HG03139 (cell line): ENCODE results near the gene FMN2.

ENCODE experiments used
- ATAC-seq: cut with Tn5 transposase; IDR thresholded peaks from one replicate; pipeline ENCODE4 v1.9.1; 2021; ENCODE audit not compliant: unreplicated experiment

FMN2 gene

DNA sequence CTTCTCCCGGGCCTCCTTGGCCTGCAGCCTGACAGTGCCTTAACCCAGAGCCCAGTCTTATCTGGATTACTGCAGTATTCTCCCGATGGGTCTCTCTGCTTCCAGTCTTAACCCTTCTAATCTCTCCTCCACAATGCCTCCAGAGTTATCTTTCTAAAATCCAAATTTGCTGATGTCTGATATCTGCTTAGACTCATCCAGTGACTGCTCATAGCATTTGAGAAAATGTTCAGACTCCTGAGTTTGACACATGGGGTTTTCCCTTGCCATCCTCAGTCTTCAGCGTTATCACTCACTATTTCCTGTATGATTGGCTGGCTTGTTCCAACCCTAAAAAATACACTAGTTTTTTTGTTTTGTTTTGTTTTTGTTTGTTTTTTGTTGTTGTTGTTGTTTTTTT lies 102.0 kb downstream of the FMN2 start:
- ATAC-seq = no peak

DNA sequence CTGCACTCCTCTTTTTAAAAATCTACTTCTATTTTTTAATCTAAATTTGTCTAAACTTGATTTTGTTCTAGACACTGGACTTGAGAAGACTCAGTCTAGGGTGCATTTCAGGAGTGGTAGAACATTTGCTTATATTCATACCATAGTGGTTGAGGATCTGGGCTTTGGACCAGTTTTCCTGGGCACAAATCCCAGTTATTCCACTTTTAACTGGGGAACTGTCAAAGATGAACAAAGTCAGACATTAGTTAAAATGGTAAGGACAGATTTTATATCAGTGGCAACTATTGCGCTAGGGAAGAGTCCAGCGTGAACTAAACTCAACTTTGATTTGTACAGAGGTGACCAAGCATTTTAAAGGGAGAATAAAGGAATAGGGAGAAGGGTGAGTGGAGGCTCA lies 102.4 kb downstream of the FMN2 start:
- no peak for ATAC-seq

DNA sequence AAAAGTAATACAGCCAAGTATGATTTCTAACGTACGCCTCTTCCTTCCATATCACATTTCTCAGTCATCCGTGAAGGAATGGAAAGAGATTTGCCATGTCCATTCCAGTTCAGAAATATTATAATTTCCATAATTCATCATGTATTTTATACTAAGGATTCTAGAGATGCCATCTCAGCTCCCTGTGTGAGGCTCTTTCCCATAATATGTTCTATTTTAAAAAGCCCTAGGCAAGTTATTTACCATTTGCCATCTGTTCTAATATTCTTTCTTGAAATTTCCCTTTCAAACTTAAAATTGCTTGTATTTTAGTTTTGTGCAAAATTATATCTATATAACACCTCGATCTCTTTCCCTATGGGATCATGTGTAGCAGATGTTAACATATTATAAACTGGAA lies 106.7 kb downstream of the FMN2 start:
- ATAC-seq = no peak

DNA sequence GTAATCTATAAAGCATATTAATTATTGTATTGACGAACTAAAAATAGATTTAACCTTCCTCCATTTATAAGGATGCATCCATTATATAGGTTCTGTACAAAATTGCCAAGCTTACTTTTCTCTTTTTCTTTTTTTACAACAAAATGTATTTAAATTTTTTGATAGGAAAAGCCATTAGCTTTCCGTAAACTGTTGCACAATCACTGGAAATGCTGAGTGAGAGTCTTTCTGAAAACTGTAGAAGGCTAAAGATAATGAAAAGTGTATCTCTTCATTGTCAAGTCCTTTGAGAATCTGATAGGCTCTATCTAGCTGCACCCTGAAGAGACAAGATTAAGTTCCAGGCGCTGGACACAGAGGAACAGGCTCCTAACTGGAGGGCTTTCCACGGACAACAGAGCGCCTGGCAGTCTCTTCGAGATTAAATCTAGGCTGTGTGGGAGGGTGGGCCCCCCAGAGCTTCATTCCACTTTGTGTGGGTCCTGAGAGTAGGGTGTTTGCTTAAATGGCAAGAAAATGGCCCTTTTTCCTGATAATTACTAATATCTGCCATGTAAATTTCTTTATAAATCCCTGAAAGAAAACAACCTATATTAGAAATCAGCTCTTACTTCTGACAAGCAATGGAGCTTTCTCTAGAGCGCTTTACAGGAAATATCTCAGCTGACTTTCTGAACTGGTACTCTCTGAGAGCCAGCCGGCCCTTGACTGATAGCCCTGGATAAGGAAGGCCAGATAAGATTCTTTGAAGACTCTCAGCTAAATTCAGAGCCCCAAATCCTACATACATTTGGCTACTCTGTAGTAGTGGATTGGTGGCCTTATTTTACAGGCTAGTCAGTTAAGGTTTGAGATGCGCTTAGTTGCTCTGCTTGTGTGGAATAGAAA lies 108.3 kb downstream of the FMN2 start:
- ATAC-seq = no peak

DNA sequence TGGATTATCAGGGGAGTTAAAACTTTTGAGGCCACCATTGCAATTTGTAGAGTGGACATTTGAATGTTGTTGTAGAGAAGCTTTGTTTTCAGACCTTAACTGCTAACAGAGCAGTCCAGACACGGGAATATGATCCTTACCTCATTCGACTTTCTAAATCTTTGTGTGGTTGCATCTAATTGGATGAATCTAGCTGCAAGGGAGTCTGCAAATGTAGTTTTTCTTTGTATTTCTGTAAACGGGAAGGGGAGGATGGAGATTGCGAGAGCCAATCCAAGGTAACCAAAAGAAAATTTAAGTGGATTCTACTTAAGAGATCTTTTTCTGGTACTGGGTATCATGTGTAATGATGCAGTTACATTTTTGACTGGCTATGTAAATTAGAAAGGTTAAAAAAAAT lies 110.2 kb downstream of the FMN2 start:
- no peak for ATAC-seq

DNA sequence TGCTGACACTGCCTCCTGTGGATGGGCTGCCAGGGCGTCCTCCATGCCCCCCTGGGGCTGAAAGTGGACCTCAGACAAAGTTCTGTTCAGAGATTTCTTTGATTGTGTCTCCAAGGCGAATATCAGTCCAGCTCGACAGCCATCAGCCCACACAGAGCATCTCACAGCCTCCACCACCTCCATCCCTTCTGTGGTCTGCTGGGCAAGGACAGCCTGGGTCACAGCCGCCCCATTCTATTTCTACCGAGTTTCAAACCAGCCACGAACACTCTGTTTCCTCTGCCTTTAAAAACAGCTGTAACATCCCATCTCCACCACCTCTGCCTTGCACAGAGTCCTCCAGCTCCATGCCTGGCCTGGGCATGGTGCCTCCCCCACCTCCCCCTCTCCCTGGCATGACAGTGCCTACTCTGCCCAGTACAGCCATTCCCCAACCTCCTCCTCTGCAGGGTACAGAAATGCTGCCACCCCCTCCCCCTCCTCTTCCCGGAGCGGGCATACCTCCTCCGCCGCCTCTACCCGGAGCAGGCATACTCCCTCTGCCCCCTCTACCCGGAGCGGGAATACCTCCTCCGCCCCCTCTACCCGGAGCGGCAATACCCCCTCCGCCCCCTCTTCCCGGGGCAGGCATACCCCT lies 115.5 kb downstream of the FMN2 start:
- ATAC-seq = no peak

DNA sequence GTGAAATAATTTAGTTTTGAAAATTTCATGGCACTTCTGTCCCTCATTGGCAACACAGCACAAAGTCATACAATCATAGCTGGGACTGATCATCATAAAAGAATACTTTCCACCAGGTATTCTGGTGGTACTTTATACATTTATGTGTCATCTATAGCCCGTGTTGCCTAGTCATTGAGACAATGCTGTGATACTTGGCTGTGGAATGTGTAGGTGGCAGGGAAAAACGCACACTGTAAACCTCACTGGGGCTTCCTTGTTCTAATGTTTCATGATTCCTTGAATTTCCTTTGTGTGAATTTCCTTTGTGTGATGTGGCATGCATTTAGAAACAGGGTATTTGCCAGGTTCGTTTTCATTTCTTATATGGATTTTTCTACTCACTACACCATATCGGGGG lies 118.3 kb downstream of the FMN2 start:
- no peak for ATAC-seq

DNA sequence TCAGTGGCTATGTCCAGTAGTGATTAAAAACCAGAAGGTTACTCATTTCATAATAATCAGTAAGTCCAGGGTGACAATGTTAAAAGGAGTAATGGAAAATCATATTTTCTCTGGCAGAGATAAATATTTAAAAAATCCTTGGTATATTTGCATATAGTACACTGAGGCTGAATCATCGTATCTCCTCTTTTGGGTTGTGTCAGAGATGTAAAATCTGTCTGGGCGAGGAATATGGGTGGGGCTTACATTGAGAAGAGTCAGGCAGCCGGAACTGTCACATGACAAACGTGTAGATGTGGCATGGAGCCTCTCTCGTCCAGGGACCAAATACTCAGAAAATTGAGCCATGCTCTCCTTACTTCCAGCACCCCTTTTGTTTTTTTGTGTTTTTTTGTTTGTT lies 120.9 kb downstream of the FMN2 start:
- ATAC-seq = no peak

DNA sequence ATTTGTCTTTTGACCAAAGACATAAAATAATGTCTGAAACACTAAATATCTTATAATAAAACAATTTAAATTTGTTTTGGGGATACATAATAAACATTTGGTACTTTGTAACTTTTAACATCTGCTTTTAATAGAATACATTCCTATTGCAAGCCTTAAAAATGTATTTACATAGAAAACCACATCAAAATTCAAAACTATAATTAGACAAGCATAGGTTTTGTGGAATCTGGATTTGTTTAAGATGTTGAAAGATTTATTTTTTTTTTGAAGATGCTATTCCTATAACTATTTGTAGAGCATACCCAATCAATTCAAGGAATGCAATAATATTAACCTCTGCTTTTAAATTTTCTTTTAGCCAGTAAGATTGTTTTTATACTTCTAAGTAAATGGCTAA lies 125.7 kb downstream of the FMN2 start:
- ATAC-seq = no peak

DNA sequence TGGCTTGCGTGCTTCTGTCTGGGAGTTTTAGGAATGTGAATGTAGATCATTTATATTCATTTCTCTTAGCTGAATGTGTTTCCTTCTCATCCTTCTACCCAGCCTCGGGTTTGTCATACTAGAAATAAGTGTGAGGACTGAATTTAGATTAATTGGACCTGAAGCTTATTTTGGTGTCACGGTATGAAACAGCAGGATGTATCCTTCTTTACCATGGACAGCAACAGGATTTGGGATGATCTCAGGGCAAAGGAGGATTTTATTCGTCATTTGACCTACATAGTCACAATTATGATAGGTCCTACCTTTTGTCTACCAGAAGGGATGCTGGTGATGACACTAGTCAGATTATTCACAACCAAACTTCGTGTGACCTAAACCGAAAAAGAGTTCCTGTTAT lies 127.4 kb downstream of the FMN2 start:
- ATAC-seq = no peak

DNA sequence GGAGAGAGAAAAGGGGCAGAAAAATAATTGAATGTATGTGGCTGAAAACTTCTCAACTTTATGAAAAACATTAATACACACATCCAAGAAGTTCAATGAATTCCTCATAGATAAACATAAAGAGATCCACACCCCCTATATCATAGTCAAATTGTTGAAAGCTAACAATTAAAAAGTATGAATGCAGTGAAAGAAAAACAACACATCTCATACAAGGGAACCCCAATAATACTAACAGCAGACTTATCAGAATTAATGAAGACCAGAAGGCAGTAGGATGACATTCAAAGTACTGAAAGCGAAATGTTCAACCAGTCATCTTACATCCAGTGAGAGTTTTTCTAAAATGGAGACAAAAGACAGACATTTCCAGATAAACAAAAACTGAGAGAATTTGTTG lies 134.4 kb downstream of the FMN2 start:
- ATAC-seq = no peak

DNA sequence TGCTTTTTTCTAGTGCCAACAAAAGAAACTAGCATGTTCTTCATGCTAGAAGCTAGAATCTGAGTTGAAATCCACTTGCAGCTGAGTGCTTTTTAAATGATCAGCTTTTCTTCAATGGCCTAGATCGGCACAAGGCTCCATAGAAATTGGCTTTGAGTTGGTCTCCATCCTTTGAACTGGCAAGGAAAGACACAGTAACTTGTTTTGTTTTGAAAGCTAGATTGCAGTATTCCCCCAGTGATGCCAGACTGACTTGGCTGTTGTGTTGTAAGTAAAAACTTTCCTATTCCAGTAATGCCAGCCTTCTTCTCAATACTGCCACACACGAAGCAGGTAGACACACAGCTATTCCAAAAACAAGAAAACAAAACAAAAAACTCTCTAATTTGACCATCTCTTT lies 139.1 kb downstream of the FMN2 start:
- ATAC-seq = no peak

DNA sequence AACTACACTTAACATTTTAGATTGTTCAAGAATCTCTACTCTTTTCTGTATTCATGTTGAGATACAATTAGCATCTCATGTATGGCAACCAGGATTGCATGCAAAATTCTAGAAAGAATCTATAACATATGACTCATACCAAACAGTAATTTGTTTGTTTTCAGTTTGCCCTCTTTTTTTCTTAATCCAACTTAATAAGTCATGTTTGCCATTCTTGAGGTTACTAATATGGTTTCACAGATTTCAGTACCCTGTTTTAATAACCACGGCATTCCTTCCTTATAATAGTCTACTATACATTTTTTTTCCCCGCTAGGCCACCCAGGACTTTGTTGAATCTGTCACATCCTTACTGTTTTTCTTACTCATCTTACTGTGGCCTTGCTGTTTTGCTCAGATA lies 140.8 kb downstream of the FMN2 start:
- no peak for ATAC-seq

DNA sequence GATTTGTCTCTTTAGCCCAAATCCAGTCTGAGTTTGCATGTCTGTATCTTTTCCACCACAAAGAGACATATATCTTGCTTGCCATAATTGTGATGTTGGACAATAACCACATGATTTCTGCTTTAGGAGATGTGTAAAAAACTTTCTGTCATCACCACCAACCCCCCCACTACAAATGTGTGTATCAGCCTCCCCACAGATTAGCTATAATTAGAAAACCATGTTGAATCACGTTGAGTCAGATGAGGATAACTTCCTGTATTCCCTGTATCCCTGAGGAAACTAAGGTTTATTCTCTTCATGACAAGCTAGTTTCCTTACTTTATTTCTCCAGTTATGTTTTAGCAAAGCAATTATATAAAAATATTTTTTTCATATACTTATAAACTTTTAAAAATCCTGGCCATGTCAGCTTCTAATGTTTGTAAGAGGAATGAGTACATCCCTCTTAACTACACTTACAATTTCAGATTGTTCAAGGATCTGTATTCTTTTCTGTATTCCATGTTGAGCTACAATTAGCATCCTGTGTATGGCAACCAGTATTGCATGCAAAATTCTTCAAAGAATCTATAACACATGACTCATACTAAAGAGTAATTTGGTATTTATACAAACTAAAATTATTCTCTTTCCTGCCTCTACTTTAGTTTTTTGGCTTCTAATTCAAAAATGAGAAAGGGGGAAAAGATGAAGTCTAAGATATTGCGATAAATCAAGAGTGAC lies 143.0 kb downstream of the FMN2 start:
- ATAC-seq = no peak

DNA sequence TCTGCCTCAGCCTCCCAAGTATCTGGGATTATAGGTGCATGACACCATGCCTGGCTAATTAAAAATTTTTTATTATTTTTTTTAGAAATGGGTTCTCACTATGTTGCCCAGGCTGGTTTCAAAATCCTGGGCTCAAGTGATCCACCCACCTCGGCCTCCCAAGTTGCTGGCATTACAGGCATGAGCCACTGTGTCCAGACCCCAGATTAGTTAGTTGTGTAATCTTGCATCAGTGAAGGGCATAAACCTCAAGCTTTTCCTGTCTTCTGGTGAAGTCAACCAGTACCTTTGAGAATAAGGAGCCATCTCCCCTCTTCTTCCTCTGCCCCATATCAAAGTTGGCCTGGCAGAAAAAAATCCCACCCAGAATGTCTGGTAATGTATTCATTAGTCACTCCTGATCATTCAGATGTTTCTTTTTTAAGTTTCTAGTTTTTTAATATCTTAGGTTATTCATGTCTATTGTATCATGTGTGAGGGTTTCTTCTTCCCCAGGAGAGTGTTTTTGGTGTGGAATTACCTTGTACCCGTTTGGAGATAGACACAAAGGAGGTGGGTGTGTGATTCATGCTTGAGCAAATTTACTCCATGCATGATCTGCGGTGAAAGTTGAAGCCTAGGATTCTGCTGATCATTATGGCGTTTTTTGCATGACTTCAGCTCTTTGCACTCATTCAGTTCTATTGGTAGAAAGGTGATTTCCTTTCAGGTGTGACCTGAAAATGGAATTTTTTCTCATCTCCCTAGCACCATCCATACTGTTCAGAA lies 144.0 kb downstream of the FMN2 start:
- ATAC-seq = no peak

DNA sequence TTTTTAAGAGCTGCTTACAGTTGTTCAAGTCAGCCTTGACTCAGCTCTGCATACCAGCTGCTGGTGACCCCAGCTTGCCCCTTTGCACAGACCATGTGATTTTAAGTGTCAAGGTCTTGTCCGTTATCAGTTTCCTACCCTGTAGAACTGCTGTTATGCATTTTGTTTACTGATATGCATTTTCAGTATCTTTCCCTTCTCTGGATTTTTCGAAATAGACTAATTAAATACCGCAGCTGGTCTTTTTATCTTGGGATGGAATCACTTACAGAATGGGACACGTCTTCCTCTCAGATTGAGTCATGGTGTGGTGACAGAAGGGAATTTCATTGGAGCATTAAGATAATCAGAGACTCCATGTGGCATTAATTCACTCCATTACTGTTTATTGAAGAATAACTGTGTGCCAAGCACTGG lies 145.6 kb downstream of the FMN2 start:
- no peak for ATAC-seq

DNA sequence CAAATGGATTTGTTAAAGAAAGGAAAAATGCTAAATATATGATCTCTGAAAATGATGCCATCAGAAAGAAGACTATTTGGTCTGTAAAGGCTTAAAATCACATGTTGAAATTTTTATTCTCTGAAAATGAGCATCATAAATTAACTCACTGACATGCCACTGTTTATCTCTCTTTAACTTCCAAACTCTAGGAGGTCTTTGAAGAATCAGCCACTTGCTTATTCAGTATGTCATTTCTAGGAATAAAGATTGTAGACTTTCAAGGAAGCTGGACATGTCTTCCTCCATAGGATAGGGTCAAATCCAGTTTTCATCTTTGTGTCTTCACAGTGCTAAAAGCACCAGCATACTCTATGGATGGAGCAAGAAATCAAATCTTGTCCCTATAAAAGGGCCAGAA lies 147.6 kb downstream of the FMN2 start:
- ATAC-seq = no peak

DNA sequence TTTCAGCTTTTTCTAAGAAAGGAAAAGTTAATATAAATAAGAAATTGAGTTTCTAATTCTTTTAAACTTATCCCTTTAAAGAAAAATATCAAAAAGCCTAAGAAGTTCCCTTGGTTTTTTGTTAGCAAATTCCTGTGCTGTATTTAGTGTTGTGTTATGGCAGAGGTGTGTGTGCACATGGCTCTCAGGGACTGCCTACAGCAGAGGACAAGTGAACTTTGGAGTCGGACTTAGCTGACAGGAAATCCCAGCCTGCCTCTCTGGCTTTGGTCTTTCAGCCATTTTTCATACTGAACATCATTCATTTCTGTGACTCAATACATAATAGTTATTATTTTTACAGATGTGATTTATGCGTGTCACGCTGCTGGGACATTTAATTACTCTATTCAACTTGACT lies 149.6 kb downstream of the FMN2 start:
- no peak for ATAC-seq

DNA sequence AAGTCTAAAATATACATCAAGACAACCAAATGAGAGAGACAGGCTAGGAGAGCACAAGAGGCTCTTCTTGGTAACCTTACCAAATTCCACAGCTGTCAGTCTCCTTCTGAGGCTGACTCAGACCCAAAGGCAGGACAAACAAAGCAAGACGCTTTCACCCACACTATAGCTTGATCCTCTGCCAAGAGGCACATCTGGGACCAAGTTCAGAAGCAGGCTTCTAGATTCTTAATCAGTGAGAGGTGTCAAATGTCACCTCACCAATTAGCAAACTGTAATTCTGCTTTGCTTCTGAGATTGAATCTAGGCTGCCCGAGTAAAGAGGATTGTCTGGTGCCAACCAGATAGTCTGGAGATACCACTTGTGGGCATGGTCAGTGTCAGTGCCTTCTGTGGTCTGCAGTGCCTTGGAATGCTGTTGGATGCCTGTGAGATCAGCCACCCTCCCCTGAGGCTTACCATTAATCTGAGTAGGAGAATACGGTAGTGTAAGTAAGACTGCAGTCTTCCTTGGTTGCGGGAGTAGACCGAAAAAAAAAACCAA lies 151.0 kb downstream of the FMN2 start:
- ATAC-seq = no peak

DNA sequence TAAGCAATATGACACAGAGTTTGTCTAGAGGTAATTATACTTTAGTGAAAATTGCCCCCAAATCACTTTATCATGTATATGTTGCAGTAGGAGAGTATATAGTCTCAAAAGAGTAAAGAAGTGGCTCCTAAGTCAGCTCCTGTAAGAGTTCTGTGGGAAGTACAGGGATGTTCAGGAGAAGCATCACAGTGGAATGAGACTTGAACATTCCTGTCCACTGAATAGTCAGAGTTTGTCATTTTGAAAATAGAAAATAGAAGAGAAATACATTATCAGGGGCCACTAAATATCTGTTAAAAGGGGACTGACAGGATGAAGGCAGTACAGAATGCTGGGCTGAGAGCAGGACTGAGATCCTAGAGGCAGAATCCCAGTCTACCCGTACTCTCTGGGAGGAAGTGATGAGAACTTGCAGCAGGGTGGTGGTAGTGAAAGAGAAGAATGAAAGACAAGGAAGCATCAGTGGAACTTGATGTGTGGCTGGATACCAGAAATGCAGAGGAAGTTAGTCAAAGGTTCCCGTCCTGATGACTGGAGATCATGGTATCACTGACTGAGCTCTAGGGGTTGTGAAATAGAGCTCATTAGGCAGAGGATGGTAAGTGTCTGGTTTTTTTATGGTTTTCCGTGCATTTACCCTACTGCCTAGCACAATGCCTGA lies 153.4 kb downstream of the FMN2 start:
- ATAC-seq = no peak

DNA sequence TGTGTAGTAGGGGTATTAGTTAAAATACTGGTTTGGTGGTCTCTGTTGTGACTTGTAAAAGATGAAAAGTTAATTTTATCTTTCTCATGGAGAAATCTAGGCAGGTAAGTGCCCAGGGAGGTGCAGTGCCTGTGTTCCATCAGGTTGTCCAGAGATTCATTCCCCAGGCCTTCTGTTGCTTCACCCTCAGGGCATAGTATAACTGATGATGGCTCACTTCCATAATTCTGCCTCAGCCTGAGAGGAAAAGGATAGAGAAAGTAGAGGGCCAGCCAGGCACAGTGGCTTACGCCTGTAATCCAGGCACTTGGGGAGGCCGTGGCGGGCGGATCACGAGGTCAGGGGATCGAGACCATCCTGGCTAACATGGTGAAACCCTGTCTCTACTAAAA lies 153.9 kb downstream of the FMN2 start:
- ATAC-seq = no peak
